NCI-H187 (cell line): ENCODE data around the gene TP53I13.

ENCODE experiments used
- DNase-seq, 2 experiments: peaks; one replicate each; lab custom pipeline; 2025; lab: John Stamatoyannopoulos, UW

Gene TP53I13

DNA sequence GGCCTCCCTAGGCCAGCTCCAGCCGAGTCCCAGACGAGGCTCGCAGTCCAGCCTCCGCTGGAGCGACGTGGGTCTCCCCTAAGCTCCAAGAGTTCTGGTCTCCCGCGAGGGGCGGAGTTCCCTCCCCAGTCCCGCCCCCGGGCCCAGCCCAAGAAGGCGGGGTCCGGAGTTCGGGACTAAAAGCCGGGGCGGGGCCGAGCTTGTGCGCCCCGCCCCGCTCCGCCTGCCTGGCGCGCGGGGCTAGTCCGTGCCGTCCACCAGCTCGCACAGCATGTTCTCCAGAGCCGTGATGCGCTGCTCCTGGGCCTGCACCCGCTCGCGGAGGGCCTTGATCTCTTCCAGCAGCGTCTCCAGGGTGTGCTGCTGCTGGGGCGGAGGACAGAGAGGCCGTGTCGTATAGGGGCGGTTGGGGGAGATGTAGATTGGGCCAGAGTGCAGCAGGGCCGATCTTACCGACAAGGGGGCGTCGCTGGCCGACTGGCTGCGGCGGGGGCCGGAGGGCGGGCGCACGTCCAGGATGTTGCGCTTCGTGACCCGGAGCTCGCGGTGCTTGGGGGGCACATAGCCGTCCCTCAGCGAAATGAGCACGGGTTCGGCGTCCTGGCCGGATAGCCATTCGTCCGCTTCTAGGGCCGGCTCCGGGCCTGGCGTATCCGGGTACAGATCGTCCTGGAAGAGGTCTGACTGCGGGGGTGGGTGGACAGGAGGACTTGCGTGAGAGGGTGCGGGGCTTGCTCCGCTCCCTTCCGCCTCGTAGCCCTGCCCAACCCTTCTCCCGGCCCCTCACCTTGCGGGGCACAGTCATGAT, 47.2 kb downstream of the TP53I13 start:
- DNase-seq, result peak; percentile 30 to 66

- no peak for DNase-seq
Observed at GRCh38 chr17:29616300-29617048, 48.0 kb downstream of the TP53I13 start.

GRCh38 chr17:29617125-29617480, 48.6 kb downstream of the TP53I13 start:
- DNase-seq, result peak in 1 of 2 experiments; percentile 65

DNA sequence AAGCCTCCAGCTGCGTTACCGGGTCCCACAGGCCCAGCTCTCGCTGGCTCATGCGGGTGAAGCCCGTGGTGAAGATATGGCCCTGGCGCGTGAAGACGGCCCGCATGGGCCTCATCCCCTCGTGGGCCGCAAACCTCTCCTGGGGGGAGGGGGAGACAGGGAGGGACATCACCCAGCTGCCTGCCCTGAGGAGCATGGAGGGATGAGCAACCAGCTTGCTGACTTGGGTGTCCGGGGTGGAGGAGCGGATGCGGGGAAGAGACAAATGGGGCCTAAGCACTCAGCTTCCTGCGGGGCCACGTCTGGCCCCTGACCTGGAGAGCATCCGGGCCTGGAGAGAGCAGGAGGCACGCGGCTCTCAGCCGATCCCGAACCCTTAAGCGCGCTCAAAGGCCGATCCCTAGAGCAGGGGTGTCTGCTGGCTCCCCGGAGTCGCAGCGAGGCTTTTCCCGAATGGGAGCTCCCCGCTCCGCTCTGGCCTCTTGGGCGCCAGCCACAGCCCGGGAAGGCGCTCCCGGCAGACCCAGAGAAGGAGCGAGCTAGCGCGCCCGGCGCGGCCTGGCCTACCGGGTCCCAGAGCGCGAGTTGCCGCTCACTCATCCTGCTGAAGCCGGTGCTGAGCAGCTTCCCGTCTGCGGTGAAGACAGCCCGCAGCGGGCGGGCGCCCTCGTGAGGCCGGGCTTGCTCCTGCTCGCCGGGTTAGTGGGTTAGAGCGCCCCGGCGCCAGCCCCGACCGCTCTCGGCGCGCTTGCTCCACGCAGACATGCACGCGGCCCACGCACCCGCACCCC, 49.2 kb downstream of the TP53I13 start:
- DNase-seq, result peak; percentile 38 to 39

DNA sequence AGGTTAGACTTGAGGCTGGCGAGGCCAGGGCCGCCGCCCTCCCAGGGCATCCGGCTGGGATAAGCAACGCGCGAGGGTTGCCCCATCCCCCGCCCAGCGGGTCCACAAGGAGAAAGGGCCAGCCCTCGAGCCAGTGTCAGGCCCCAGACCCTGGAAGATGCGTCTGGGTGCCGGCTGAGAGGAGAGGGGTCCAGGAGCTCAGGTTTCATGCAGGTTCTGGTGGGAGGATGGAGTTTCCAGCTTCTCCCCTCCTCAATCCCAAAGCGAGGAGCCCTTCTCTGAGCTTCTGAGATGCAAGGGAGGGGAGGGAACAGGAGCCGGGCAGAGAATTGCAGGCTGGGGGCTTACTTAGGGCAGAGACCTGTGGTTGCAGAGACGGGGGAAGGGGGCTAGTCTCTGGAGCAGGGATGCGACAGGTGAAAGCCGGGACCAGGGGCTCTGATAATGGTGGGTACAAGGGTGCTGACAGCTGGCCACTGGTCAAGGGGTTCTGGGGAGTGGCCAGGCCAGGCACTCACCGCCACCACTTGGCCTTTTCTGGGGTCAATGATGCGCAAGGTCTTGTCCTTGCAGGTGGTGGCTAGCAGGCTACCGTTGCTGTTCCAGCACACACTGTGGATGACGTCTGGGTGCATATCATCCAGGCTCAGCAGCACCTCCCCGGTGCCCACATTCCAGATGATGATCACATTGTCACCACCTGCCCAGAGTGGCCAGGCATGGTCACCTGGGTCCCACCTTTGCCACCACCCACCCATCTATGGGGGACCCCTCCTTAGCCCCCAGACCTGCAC, 50.0 kb downstream of the TP53I13 start:
- no peak for DNase-seq

DNA sequence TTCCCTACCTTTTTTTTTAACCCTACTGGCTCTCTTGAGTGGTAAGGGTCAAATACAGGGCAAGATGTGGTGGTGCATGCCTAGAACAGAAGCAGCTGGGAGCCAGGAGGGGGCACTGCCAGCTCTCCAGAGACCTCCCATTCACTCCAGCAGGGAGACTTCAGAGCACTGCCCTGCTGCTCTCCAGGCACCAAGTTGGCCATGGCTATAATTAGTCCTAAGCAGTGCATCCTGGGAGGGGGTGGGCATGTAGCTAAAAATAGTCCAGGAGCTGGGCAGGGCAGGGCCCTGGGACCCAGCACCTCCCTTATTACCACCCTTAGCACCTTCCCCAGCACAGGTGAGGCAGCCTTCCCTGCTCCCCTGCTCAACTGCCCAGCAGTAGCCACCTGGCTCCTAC, 50.8 kb downstream of the TP53I13 start:
- no peak for DNase-seq

DNA sequence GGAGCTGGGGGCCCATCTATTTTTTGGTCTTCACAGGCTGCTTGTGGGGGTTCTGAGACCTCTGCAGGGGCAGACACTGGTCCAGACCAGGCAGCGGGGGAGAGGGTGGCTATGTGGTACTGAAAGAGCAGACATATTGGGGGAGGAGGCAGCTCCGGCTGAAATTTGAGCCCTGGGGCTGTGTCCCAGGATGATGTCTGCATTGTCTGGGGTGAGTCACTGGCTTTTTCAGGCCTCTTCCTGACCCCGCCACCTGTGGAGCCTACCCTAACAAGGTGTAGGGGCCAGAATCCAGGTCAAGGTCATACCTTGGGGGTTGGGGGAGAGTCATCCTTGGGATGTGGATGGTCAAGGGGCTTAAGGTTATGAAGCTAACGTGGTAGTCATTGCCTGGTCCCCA, 51.8 kb downstream of the TP53I13 start:
- DNase-seq, result no peak

- no peak for DNase-seq
Observed at GRCh38 chr17:29620779-29621500, 52.4 kb downstream of the TP53I13 start.

DNA sequence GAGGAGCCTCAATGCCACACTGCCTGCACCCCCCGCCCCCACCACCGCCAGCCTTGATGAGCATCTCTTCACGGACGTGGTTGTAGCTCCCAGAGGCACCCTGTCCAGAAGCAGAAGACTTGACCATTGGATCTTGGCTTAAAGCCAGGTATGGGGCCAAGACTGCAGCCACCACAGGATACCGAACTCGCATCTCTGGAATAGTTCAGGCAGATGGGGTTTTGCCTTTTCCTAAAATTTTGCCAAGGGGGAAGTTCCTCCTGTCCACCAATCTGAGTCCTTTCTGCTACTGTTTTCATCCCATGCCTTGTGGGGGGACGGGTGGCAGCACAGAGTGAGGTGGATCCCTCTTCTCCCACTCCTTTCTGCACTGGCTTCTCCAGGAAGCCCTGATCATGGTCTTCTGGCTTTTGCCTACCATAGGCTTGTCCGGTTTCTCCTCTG, 53.3 kb downstream of the TP53I13 start:
- DNase-seq, result no peak
